ENCODE results near the gene SOCS3.

DNA sequence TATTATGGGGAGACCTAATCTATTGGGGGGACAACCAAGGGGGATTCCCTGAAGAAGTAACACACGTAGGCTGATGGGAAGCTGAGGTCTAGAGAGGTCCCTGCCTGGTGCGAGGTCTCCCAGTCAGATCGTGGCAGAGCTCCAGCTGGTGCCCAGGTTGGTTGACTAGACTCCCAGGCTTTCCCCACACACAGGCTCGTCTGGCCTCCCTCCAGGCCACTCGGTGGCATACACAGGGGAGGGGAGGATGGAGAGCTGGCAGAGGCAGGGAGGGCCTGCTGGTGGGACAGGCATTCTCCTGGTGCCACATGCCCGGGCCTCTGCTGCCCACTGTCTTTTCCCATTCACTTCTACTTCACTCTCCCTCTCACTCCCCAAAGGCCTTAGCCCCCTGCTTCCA is 8.5 kb upstream of the SOCS3 start:
- TF ChIP-seq, protein P1, sequence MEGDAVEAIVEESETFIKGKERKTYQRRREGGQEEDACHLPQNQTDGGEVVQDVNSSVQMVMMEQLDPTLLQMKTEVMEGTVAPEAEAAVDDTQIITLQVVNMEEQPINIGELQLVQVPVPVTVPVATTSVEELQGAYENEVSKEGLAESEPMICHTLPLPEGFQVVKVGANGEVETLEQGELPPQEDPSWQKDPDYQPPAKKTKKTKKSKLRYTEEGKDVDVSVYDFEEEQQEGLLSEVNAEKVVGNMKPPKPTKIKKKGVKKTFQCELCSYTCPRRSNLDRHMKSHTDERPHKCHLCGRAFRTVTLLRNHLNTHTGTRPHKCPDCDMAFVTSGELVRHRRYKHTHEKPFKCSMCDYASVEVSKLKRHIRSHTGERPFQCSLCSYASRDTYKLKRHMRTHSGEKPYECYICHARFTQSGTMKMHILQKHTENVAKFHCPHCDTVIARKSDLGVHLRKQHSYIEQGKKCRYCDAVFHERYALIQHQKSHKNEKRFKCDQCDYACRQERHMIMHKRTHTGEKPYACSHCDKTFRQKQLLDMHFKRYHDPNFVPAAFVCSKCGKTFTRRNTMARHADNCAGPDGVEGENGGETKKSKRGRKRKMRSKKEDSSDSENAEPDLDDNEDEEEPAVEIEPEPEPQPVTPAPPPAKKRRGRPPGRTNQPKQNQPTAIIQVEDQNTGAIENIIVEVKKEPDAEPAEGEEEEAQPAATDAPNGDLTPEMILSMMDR (IDR thresholded peaks at IDR 0.05; ENCODE audit: low read depth, low read length), result no peak
- TF ChIP-seq POLR2A (IDR thresholded peaks at IDR 0.05; ENCODE audit: extremely low read depth, insufficient read length), result no peak
- TF ChIP-seq MYC (IDR thresholded peaks at IDR 0.05; ENCODE audit: low read depth, low read length), result no peak

Data from NB4 (cell line).